Measurements from ENCODE around the gene RITA1. TPM values are rescaled to one million over a fixed set of nuclear protein-coding genes. Genes with fewer than 3 reads are reported as not detected.

The RITA1 gene
- total and polyA plus RNA-seq, 2 donors (not counting 1 experiment from before 2014, with no cell fraction given), result 8.1 to 17.9 TPM

DNA sequence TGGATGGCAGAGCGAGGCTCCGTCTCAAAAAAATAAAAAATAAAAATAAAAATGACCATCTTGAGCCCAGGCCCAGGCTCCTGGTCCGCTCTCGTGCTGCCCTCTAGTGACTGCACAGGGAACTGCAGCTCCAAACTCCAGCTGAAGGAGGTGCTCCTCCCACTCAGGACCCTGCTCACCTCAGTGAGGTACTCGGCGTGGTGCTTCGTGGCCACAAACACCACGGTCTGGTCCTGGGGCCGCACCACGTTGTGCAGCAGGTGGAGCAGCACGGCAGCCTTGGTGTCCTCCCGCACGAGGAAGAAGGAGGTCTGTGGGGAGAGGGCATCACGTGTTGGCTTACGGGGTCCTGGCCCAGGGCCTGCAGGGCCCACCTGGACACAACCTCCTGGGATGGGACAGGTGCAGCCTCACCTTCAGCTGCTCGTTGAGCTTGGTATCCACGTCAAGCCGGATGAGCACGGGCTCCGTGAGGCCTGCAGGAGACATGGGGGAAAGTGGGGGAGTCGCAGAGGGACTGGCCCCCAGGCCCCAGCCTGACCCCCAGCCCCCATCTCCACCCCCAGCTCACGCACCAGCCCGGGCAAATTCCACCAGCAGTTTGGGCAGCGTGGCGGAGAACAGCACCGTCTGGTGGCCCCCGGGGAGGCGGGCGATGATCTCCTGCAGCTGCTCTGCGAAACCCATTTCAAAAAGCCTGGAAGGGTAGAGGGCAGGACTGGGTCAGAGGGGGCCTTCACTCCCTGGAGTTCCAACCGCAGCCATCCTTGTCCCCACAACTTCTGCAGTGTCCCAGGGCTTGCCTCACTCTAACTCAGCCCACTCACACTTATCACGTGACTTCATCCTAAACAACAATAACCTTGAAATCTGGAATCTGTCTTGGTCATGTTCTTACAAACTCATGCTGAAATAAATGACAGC, 10.8 kb upstream of the RITA1 start:
- Histone ChIP-seq H3K9me3 (ENCODE audit: control extremely low read depth in 1 of 3, control insufficient read depth in 2 of 3, insufficient read depth in 1 of 3, low read length in 2 of 3) (peaks cover 0 to 10% (median 1%) of the 10 kb centered on the region in 3 donors), H4K20me1 (ENCODE audit: control insufficient read depth, insufficient read depth, low read length, poor library complexity, severe bottlenecking) (peaks cover 34% of the 10 kb centered on the region), H3K4me2 (replicated peaks; ENCODE audit: low read depth, low read length, poor library complexity, severe bottlenecking) (no peak overlapping the region), H3K36me3 (replicated peaks in 1 of 2; ENCODE audit: control extremely low read depth in 1 of 2, control insufficient read depth in 1 of 2, extremely low read depth in 1 of 2, insufficient read depth in 2 of 2, low read length in 1 of 2) (peaks cover 10 to 87% of the 10 kb centered on the region in 2 experiments), H3K27ac (ENCODE audit: low read length in 2 of 2) (no peak overlapping the region), H3K79me2 (ENCODE audit: control insufficient read depth, insufficient read depth, low read length) (peaks cover 37% of the 10 kb centered on the region), H3K4me1 (ENCODE audit: control insufficient read depth in 2 of 2, insufficient read depth in 2 of 2, low read length in 2 of 2) (peaks cover 20 to 30% of the 10 kb centered on the region in 2 donors), H3K9ac (ENCODE audit: low read length) (no peak overlapping the region), H3K27me3 (replicated peaks in 1 of 4; ENCODE audit: control extremely low read depth in 1 of 4, control insufficient read depth in 3 of 4, insufficient read depth in 4 of 4, low read length in 3 of 4) (no peaks in the 10 kb centered on the region), H2AFZ (ENCODE audit: insufficient read depth, low read depth, low read length, poor library complexity, severe bottlenecking) (no peak overlapping the region), H3K4me3 (ENCODE audit: control extremely low read depth in 1 of 5, extremely low read depth in 1 of 5, insufficient read depth in 1 of 5, low read depth in 2 of 5, low read length in 4 of 5) (no peak overlapping the region)
- 63% methylated on average over 20 of the region's 32 CpGs for WGBS (ENCODE audit: insufficient coverage)
- H3K9me3 Mint-ChIP-seq (ENCODE audit: insufficient read depth), result no peaks in the 10 kb centered on the region
- H3K27ac Mint-ChIP-seq, result peak overlapping the region; percentile 61
- intact Hi-C loops (cut with micrococcal nuclease), result loop anchor here (1.0 to 5.0 kb wide), 6 partner anchors 11 to 181 kb away; partner anchors contain the start of genes DDX54 and RITA1
- TF ChIP-seq CTCF (IDR thresholded peaks at IDR 0.05) (peak; percentile 98), EZH2 (IDR thresholded peaks at IDR 0.05; ENCODE audit: borderline replicate concordance, insufficient read depth, low read depth, low read length, poor library complexity, severe bottlenecking) (no peak)
- ChIA-PET CTCF (interaction anchor here (0.6 to 8.0 kb wide), 36 partner anchors 9 to 274 kb away, joined by 3 to 127 read pairs (median 6); partner anchors contain the start of genes DDX54, OAS1, RASAL1 and RITA1), POLR2A (interaction anchor here (0.6 to 2.5 kb wide), 4 partner anchors 8 to 124 kb away, joined by 4 to 8 read pairs (median 5); partner anchors contain the start of gene DDX54)
- H3K4me3 Mint-ChIP-seq, result no peak overlapping the region
- H3K27me3 Mint-ChIP-seq, result no peaks in the 10 kb centered on the region
- peaks cover 37% of the 10 kb centered on the region for H3K4me1 Mint-ChIP-seq
- peak; percentile 77 for ATAC-seq (ENCODE audit: low read depth)
- DNase-seq, result peak; percentile 83
